Measurements from ENCODE around the gene CLCF1.

The CLCF1 gene

GRCh38 chr11:67355023-67355793 lies 18.2 kb downstream of the CLCF1 start:
- Histone ChIP-seq H4K8ac (ENCODE audit: low read depth, low read length) (no peak overlapping the region), H3K9ac (ENCODE audit: low read depth, low read length, poor library complexity) (peak overlapping the region; percentile 9), H3K27me3 (ENCODE audit: control insufficient read depth in 3 of 3, insufficient read depth in 3 of 3, low read depth in 1 of 3, low read length in 3 of 3) (no peaks in the 10 kb centered on the region), H3K4me1 (ENCODE audit: control insufficient read depth in 2 of 2, insufficient read depth in 1 of 2, low read depth in 1 of 2, low read length in 2 of 2) (peaks cover 22 to 26% of the 10 kb centered on the region in 2 donors), H2BK120ac (ENCODE audit: low read depth, low read length) (peak overlapping the region; percentile 5), H3K36me3 (replicated peaks in 1 of 2; ENCODE audit: control insufficient read depth in 2 of 2, insufficient read depth in 2 of 2, low read length in 2 of 2) (no peaks in the 10 kb centered on the region), H4K91ac (ENCODE audit: low read depth, low read length, poor library complexity) (peak overlapping the region; percentile 50), H3K79me1 (ENCODE audit: low read depth, low read length) (peaks cover 1% of the 10 kb centered on the region), H2AK5ac (ENCODE audit: low read depth, low read length) (peak overlapping the region; percentile 91), H3K27ac (replicated peaks; ENCODE audit: low read length) (peak overlapping the region; percentile 40), H3K4me3 (ENCODE audit: low read length in 2 of 2) (peak overlapping the region in 1 of 2 donors; percentile 7), H3K4ac (ENCODE audit: low read length) (no peak overlapping the region), H3K23ac (ENCODE audit: low read depth, low read length, poor library complexity) (peak overlapping the region; percentile 8), H2BK12ac (ENCODE audit: low read length) (no peak overlapping the region), H3K18ac (ENCODE audit: low read length) (peak overlapping the region; percentile 34), H3K4me2 (ENCODE audit: insufficient read depth, low read length, poor library complexity, severe bottlenecking) (no peak overlapping the region), H2AFZ (ENCODE audit: low read length) (no peak overlapping the region), H2BK15ac (ENCODE audit: low read length) (peak overlapping the region; percentile 79), H3K14ac (ENCODE audit: low read length) (peak overlapping the region; percentile 60), H2BK5ac (ENCODE audit: low read length) (peak overlapping the region; percentile 82), H3K9me3 (replicated peaks in 1 of 2; ENCODE audit: control insufficient read depth in 2 of 2, insufficient read depth in 1 of 2, low read depth in 1 of 2, low read length in 2 of 2) (no peaks in the 10 kb centered on the region)
- DNase-seq (ENCODE audit: low spot score): no peak
- WGBS, 2 donors (ENCODE audit: extremely low coverage in 2 of 2, insufficient read length in 2 of 2, insufficient replicate concordance in 1 of 2): no CpG with 5 or more reads among the region's 11 CpGs

- Histone ChIP-seq H3K4ac (ENCODE audit: low read length) (no peak overlapping the region), H4K91ac (ENCODE audit: low read depth, low read length, poor library complexity) (peak overlapping the region; percentile 50), H3K14ac (ENCODE audit: low read length) (peak overlapping the region; percentile 60), H3K23ac (ENCODE audit: low read depth, low read length, poor library complexity) (peak overlapping the region; percentile 8), H2AK5ac (ENCODE audit: low read depth, low read length) (peak overlapping the region; percentile 91), H3K27ac (replicated peaks; ENCODE audit: low read length) (peak overlapping the region; percentile 80), H3K9me3 (replicated peaks in 1 of 2; ENCODE audit: control insufficient read depth in 2 of 2, insufficient read depth in 1 of 2, low read depth in 1 of 2, low read length in 2 of 2) (no peaks in the 10 kb centered on the region), H3K9ac (ENCODE audit: low read depth, low read length, poor library complexity) (peak overlapping the region; percentile 75), H4K8ac (ENCODE audit: low read depth, low read length) (no peak overlapping the region), H2BK5ac (ENCODE audit: low read length) (peak overlapping the region; percentile 82), H2AFZ (ENCODE audit: low read length) (peak overlapping the region; percentile 97), H3K27me3 (ENCODE audit: control insufficient read depth in 3 of 3, insufficient read depth in 3 of 3, low read depth in 1 of 3, low read length in 3 of 3) (no peaks in the 10 kb centered on the region), H3K18ac (ENCODE audit: low read length) (peak overlapping the region; percentile 44), H3K4me1 (ENCODE audit: control insufficient read depth in 2 of 2, insufficient read depth in 1 of 2, low read depth in 1 of 2, low read length in 2 of 2) (peaks cover 22 to 26% of the 10 kb centered on the region in 2 donors), H2BK120ac (ENCODE audit: low read depth, low read length) (peak overlapping the region; percentile 5), H2BK15ac (ENCODE audit: low read length) (peak overlapping the region; percentile 79), H2BK12ac (ENCODE audit: low read length) (peak overlapping the region; percentile 59), H3K4me3 (ENCODE audit: low read length in 2 of 2) (peak overlapping the region; percentile 68 to 70), H3K36me3 (replicated peaks in 1 of 2; ENCODE audit: control insufficient read depth in 2 of 2, insufficient read depth in 2 of 2, low read length in 2 of 2) (no peaks in the 10 kb centered on the region), H3K79me1 (ENCODE audit: low read depth, low read length) (peaks cover 1% of the 10 kb centered on the region), H3K4me2 (ENCODE audit: insufficient read depth, low read length, poor library complexity, severe bottlenecking) (peak overlapping the region; percentile 69)
- no peak for DNase-seq (ENCODE audit: low spot score)
- no CpG with 5 or more reads among the region's 8 CpGs for WGBS, 2 donors (ENCODE audit: extremely low coverage in 2 of 2, insufficient read length in 2 of 2, insufficient replicate concordance in 1 of 2)
Observed at GRCh38 chr11:67354075-67355022, 19.0 kb downstream of the CLCF1 start.

- Histone ChIP-seq H3K79me1 (ENCODE audit: low read depth, low read length) (peaks cover 1% of the 10 kb centered on the region), H3K9me3 (replicated peaks in 1 of 2; ENCODE audit: control insufficient read depth in 2 of 2, insufficient read depth in 1 of 2, low read depth in 1 of 2, low read length in 2 of 2) (no peaks in the 10 kb centered on the region), H3K4me3 (ENCODE audit: low read length in 2 of 2) (peak within 1 kb of the TSS; percentile 68 to 87), H3K18ac (ENCODE audit: low read length) (peak within 1 kb of the TSS; percentile 94), H2AK5ac (ENCODE audit: low read depth, low read length) (no peak within 1 kb of the TSS), H4K8ac (ENCODE audit: low read depth, low read length) (no peak within 1 kb of the TSS), H3K14ac (ENCODE audit: low read length) (no peak within 1 kb of the TSS), H3K4me1 (ENCODE audit: control insufficient read depth in 2 of 2, insufficient read depth in 1 of 2, low read depth in 1 of 2, low read length in 2 of 2) (peaks cover 22 to 26% of the 10 kb centered on the region in 2 donors), H3K9ac (ENCODE audit: low read depth, low read length, poor library complexity) (peak within 1 kb of the TSS; percentile 95), H4K91ac (ENCODE audit: low read depth, low read length, poor library complexity) (peak within 1 kb of the TSS; percentile 22), H2BK120ac (ENCODE audit: low read depth, low read length) (no peak within 1 kb of the TSS), H2BK5ac (ENCODE audit: low read length) (peak within 1 kb of the TSS; percentile 82), H3K4ac (ENCODE audit: low read length) (no peak within 1 kb of the TSS), H3K27ac (replicated peaks; ENCODE audit: low read length) (peak within 1 kb of the TSS; percentile 80), H3K4me2 (ENCODE audit: insufficient read depth, low read length, poor library complexity, severe bottlenecking) (peak within 1 kb of the TSS; percentile 85), H2AFZ (ENCODE audit: low read length) (peak within 1 kb of the TSS; percentile 97), H2BK12ac (ENCODE audit: low read length) (peak within 1 kb of the TSS; percentile 95), H3K27me3 (ENCODE audit: control insufficient read depth in 3 of 3, insufficient read depth in 3 of 3, low read depth in 1 of 3, low read length in 3 of 3) (no peaks in the 10 kb centered on the region), H3K23ac (ENCODE audit: low read depth, low read length, poor library complexity) (peak within 1 kb of the TSS; percentile 75), H3K36me3 (replicated peaks in 1 of 2; ENCODE audit: control insufficient read depth in 2 of 2, insufficient read depth in 2 of 2, low read length in 2 of 2) (no peaks in the 10 kb centered on the region), H2BK15ac (ENCODE audit: low read length) (peak within 1 kb of the TSS; percentile 57)
- DNase-seq (ENCODE audit: low spot score): peak; percentile 92
- WGBS, 2 donors (ENCODE audit: extremely low coverage in 2 of 2, insufficient read length in 2 of 2, insufficient replicate concordance in 1 of 2): no CpG with 5 or more reads among the region's 37 CpGs
Observed at GRCh38 chr11:67353317-67354074, 19.9 kb downstream of the CLCF1 start, which contains the start of gene POLD4. Gene POLD4 (minus strand): TSS chr11:67353546. CDS start chr11:67353399, 147 bp downstream.

Data from neuronal stem cell (in vitro differentiated cells).